Gastrocnemius medialis (tissue), 4 donors: ENCODE measurements around the gene ARFGEF3.

ENCODE experiments used
- POLR2A ChIP-seq, 2 donors: fragments of 450-650 bp; IDR thresholded peaks; one replicate each; pipeline ENCODE4 v1.6.1; 2017; ENCODE audit warnings: antibody characterized with exemption in 2 of 2, mild to moderate bottlenecking in 2 of 2, moderate library complexity in 2 of 2
- TF ChIP-seq, protein P1 (sequence below), 5 experiments: fragments of 450-650 bp in 3 of 5; fragments of 200-600 bp in 2 of 5; sonication (generic) in 2 of 5; IDR thresholded peaks in 4 of 5; conservative IDR thresholded peaks in 1 of 5; 1 replicate in 4 of 5; 2 replicates in 1 of 5; pipeline ENCODE4 v1.5.1; 2016 to 2019; ENCODE audit warnings: antibody characterized with exemption in 5 of 5, mild to moderate bottlenecking in 3 of 5, moderate library complexity in 3 of 5

DNA sequence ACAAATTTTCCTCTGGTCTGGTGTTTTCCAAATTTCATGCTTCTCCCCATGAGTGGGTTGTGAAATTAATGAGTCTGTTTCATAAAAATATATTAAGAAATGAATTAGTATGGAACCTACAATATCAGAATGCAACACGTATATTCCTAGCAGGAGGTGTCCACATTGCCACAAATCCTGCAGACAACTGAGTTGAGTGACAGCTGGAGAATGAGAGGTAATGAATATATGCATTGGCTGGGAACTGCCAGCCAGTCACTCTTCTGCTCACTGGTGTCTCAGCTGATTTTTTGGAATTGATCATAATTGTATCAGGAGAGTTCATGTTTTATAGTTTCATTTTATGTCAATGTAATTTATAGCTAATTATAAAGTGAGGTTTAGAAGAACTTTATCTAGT is 6.3 kb upstream of the ARFGEF3 start:
- TF ChIP-seq, protein P1, sequence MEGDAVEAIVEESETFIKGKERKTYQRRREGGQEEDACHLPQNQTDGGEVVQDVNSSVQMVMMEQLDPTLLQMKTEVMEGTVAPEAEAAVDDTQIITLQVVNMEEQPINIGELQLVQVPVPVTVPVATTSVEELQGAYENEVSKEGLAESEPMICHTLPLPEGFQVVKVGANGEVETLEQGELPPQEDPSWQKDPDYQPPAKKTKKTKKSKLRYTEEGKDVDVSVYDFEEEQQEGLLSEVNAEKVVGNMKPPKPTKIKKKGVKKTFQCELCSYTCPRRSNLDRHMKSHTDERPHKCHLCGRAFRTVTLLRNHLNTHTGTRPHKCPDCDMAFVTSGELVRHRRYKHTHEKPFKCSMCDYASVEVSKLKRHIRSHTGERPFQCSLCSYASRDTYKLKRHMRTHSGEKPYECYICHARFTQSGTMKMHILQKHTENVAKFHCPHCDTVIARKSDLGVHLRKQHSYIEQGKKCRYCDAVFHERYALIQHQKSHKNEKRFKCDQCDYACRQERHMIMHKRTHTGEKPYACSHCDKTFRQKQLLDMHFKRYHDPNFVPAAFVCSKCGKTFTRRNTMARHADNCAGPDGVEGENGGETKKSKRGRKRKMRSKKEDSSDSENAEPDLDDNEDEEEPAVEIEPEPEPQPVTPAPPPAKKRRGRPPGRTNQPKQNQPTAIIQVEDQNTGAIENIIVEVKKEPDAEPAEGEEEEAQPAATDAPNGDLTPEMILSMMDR (IDR thresholded peaks at IDR 0.05 in 4 of 5, conservative IDR thresholded peaks at IDR 0.05 in 1 of 5) = no peak
- TF ChIP-seq POLR2A (IDR thresholded peaks at IDR 0.05) = no peak
